GM23248 (cell line): ENCODE data around the gene LONP2.

Source experiments
- EZH2 ChIP-seq: fragments of 200-600 bp; sonication (generic); IDR thresholded peaks from 2 replicates; pipeline ENCODE4 v1.6.1; 2018; ENCODE audit warnings: antibody characterized with exemption, mild to moderate bottlenecking; ENCODE audit not compliant: insufficient read depth, poor library complexity, severe bottlenecking
- EZH2phosphoT487 ChIP-seq: fragments of 200-600 bp; sonication (generic); IDR thresholded peaks from 2 replicates; pipeline ENCODE4 v1.6.1; 2018; ENCODE audit warnings: antibody characterized with exemption, moderate library complexity, mild to moderate bottlenecking, low read depth; ENCODE audit not compliant: insufficient read depth

DNA sequence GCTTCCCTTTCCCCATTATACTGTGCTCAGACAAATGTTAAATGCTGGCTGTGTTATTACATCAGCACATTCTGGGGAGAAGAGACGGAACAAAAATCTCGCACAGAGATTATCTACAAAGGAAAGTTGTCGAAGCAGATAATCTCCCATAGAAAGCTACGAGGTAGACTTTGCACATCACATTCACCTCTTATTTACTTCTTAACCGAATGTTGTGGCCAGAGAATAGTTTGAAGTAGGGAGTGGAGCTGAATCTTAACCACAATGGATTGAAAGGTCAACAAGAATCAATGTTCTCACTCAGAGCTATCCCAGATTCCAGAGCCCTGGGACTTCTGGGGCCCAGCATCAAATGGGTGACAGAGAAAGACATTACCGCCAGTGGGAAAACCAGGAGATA, 28.4 kb upstream of the LONP2 start:
- no peak for TF ChIP-seq EZH2
- no peak for TF ChIP-seq EZH2phosphoT487
